ENCODE results near the gene SLC35G3.
"Not testable (repeated sequence)": the region's sequence is repeated elsewhere in the genome, so short reads cannot be mapped to it uniquely, and the experiment has no call there.

SLC35G3 gene

DNA sequence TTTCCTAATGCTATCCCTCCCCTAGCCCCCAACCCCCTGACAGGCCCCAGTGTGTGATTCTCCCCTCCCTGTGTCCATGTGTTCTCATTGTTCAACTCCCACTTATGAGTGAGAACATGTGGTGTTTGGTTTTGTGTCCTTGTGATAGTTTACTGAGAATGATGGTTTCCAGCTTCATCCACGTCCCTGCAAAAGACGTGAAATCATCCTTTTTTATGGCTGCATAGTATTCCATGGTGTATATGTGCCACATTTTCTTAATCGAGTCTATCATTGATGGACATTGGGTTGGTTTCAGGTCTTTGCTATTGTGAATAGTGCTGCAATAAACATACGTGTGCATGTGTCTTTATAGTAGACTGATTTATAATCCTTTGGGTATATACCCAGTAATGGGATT, 40.1 kb upstream of the SLC35G3 start:
- not testable (repeated sequence) for H3K4me3 ChIP-seq (ENCODE audit: low read length); H3K4me1 ChIP-seq (ENCODE audit: control insufficient read depth, insufficient read depth, low read length); H3K4me2 ChIP-seq (ENCODE audit: low read length)

GRCh38 chr17:35229638-35230037, 35.4 kb upstream of the SLC35G3 start:
- Histone ChIP-seq H3K36me3 (ENCODE audit: insufficient read depth, low read length) (no peaks in the 10 kb centered on the region), H3K9me3 (replicated peaks; ENCODE audit: low read length) (no peaks in the 10 kb centered on the region), H3K4me3 (ENCODE audit: low read length) (no peak overlapping the region), H3K9ac (ENCODE audit: low read depth, low read length) (no peak overlapping the region), H3K27me3 (ENCODE audit: control insufficient read depth, insufficient read depth, low read length) (peaks cover 29% of the 10 kb centered on the region), H3K4me1 (ENCODE audit: control insufficient read depth, insufficient read depth, low read length) (no peaks in the 10 kb centered on the region), H3K4me2 (ENCODE audit: low read length) (no peak overlapping the region)

More for the DNA sequence above, 40.1 kb upstream of the SLC35G3 start:
- not testable (repeated sequence) for H3K9me3 ChIP-seq (replicated peaks; ENCODE audit: low read length); H3K9ac ChIP-seq (ENCODE audit: low read depth, low read length); H3K36me3 ChIP-seq (ENCODE audit: insufficient read depth, low read length)
- H3K27me3 ChIP-seq (ENCODE audit: control insufficient read depth, insufficient read depth, low read length) = peaks cover 25% of the 10 kb centered on the region

DNA sequence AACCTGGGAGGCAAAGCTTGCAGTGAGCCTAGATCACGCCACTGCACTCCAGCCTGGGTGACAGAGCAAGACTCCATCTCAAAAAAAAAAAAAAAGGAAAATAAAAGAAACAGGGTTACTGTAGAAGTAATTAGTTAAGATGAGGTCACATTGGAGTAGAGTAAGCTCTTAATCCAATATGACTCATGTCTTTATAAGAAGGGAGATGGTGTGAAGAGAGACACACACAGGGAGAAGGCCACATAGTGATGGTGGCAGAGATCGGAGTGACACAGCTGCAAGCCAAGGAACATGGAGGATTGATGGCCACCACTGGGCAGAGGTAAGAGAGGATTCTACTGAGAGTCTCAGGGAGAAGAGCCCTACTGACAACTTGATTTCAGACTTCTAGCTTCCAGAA, 33.4 kb upstream of the SLC35G3 start:
- H3K4me3 ChIP-seq (ENCODE audit: low read length) = no peak overlapping the region
- no peaks in the 10 kb centered on the region for H3K4me1 ChIP-seq (ENCODE audit: control insufficient read depth, insufficient read depth, low read length)
- peaks cover 21% of the 10 kb centered on the region for H3K27me3 ChIP-seq (ENCODE audit: control insufficient read depth, insufficient read depth, low read length)
- H3K9ac ChIP-seq (ENCODE audit: low read depth, low read length) = no peak overlapping the region
- no peaks in the 10 kb centered on the region for H3K36me3 ChIP-seq (ENCODE audit: insufficient read depth, low read length)
- H3K9me3 ChIP-seq (replicated peaks; ENCODE audit: low read length) = no peaks in the 10 kb centered on the region
- H3K4me2 ChIP-seq (ENCODE audit: low read length) = no peak overlapping the region

DNA sequence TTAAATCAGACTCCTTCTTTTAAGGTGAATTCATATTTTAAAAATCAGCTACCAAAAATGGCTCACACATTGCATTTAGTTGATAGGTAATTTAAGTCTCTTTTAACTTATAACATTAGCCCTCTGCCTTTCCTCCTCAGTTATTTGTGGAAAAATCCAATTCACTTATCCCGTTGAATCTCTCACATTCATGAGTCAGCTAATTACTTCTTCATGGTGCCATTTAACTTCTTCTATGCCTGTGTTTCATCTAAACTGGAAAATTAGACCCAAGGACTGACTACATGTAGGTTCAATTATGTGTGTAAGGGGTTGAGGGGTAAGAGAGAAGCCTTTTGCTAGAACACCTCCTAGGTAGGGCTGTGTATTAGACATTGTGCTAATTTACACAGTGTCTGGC, 30.2 kb upstream of the SLC35G3 start:
- H3K4me3 ChIP-seq (ENCODE audit: low read length) = no peak overlapping the region
- H3K27me3 ChIP-seq (ENCODE audit: control insufficient read depth, insufficient read depth, low read length) = peaks cover 13% of the 10 kb centered on the region
- H3K4me1 ChIP-seq (ENCODE audit: control insufficient read depth, insufficient read depth, low read length) = no peaks in the 10 kb centered on the region
- H3K4me2 ChIP-seq (ENCODE audit: low read length) = no peak overlapping the region
- H3K36me3 ChIP-seq (ENCODE audit: insufficient read depth, low read length) = no peaks in the 10 kb centered on the region
- no peaks in the 10 kb centered on the region for H3K9me3 ChIP-seq (replicated peaks; ENCODE audit: low read length)
- H3K9ac ChIP-seq (ENCODE audit: low read depth, low read length) = no peak overlapping the region

DNA sequence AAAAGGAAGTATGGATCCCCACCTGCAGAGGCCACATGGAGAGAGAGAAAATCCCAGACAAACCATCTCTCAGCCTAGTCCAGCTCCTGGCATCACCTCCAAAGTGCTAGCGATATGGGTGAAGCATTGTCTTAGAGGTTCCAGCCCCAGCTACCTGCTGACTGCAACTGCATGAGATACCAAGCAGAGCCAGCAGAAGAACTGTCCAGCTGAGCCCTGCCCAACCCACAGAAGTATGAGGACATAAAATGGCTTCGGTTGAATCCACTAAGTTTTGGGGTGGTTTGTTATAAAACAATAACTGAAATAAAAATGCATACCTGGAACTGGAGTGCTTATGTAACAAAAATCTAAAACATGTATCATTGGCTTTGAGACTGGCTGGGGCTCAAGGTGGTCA, 28.3 kb upstream of the SLC35G3 start:
- no peak overlapping the region for H3K4me3 ChIP-seq (ENCODE audit: low read length)
- no peaks in the 10 kb centered on the region for H3K9me3 ChIP-seq (replicated peaks; ENCODE audit: low read length)
- H3K27me3 ChIP-seq (ENCODE audit: control insufficient read depth, insufficient read depth, low read length) = peaks cover 12% of the 10 kb centered on the region
- H3K4me2 ChIP-seq (ENCODE audit: low read length) = no peak overlapping the region
- no peaks in the 10 kb centered on the region for H3K36me3 ChIP-seq (ENCODE audit: insufficient read depth, low read length)
- H3K9ac ChIP-seq (ENCODE audit: low read depth, low read length) = no peak overlapping the region
- H3K4me1 ChIP-seq (ENCODE audit: control insufficient read depth, insufficient read depth, low read length) = no peaks in the 10 kb centered on the region

GRCh38 chr17:35218915-35219314, 24.7 kb upstream of the SLC35G3 start:
- Histone ChIP-seq H3K4me2 (ENCODE audit: low read length) (no peak overlapping the region), H3K4me3 (ENCODE audit: low read length) (no peak overlapping the region), H3K4me1 (ENCODE audit: control insufficient read depth, insufficient read depth, low read length) (no peaks in the 10 kb centered on the region), H3K9ac (ENCODE audit: low read depth, low read length) (no peak overlapping the region), H3K27me3 (ENCODE audit: control insufficient read depth, insufficient read depth, low read length) (peaks cover 28% of the 10 kb centered on the region), H3K36me3 (ENCODE audit: insufficient read depth, low read length) (no peaks in the 10 kb centered on the region), H3K9me3 (replicated peaks; ENCODE audit: low read length) (no peaks in the 10 kb centered on the region)

DNA sequence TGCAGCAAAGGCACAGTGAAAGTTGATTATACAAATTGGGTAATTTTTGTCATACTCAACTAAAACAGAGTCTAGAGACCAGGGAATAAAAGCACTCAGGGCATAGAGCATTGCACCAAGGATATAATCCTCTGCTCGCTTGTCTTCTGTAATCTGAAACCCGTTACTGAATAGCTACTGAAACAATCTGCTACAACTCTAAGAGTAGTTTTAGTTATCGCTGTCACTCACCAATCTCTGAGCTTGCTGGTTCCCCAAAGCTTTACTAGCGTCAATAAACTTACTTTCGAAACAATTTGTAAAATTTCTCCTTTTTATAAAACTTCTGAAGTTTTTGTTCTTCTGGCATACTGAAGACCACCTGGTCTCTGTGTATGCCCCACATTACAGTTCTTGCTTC, 22.9 kb upstream of the SLC35G3 start:
- Histone ChIP-seq H3K9me3 (replicated peaks; ENCODE audit: low read length) (no peaks in the 10 kb centered on the region), H3K36me3 (ENCODE audit: insufficient read depth, low read length) (no peaks in the 10 kb centered on the region), H3K4me3 (ENCODE audit: low read length) (no peak overlapping the region), H3K9ac (ENCODE audit: low read depth, low read length) (no peak overlapping the region), H3K4me1 (ENCODE audit: control insufficient read depth, insufficient read depth, low read length) (no peaks in the 10 kb centered on the region), H3K4me2 (ENCODE audit: low read length) (no peak overlapping the region), H3K27me3 (ENCODE audit: control insufficient read depth, insufficient read depth, low read length) (peaks cover 28% of the 10 kb centered on the region)

GRCh38 chr17:35214631-35215273, 20.6 kb upstream of the SLC35G3 start:
- no peak overlapping the region for H3K4me2 ChIP-seq (ENCODE audit: low read length)
- no peaks in the 10 kb centered on the region for H3K9me3 ChIP-seq (replicated peaks; ENCODE audit: low read length)
- H3K27me3 ChIP-seq (ENCODE audit: control insufficient read depth, insufficient read depth, low read length) = peaks cover 25% of the 10 kb centered on the region
- H3K36me3 ChIP-seq (ENCODE audit: insufficient read depth, low read length) = no peaks in the 10 kb centered on the region
- no peak overlapping the region for H3K9ac ChIP-seq (ENCODE audit: low read depth, low read length)
- no peaks in the 10 kb centered on the region for H3K4me1 ChIP-seq (ENCODE audit: control insufficient read depth, insufficient read depth, low read length)
- H3K4me3 ChIP-seq (ENCODE audit: low read length) = no peak overlapping the region

GRCh38 chr17:35214192-35214591, 20.0 kb upstream of the SLC35G3 start:
- Histone ChIP-seq H3K4me3 (ENCODE audit: low read length) (no peak overlapping the region), H3K9me3 (replicated peaks; ENCODE audit: low read length) (no peaks in the 10 kb centered on the region), H3K27me3 (ENCODE audit: control insufficient read depth, insufficient read depth, low read length) (peaks cover 25% of the 10 kb centered on the region), H3K4me2 (ENCODE audit: low read length) (no peak overlapping the region), H3K36me3 (ENCODE audit: insufficient read depth, low read length) (no peaks in the 10 kb centered on the region), H3K4me1 (ENCODE audit: control insufficient read depth, insufficient read depth, low read length) (no peaks in the 10 kb centered on the region), H3K9ac (ENCODE audit: low read depth, low read length) (no peak overlapping the region)

DNA sequence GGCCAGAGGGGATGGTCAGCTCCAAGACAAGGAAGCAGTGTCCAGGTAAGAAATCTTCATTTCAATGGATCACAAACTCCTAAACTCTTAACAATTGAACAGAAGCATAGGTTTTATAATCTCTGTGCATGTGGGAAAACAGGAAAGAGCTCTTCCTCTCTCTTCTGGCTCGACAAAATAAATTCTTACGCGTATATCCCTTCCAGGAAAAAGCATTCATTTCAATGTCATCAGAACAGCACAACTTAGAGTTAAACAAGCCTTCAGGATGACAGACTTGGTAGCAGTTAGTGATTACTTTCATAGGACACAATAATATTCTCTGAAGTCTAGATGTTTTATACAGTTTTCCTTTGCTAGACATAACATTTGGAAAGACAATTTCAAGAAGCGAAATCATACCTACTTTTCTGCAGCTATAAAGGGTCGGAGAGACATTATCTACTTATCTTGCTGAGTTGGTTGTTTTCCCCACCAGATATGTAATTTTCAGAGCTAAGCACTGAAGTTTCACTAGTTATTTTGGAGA, 19.3 kb upstream of the SLC35G3 start:
- Histone ChIP-seq H3K9me3 (replicated peaks; ENCODE audit: low read length) (no peaks in the 10 kb centered on the region), H3K4me1 (ENCODE audit: control insufficient read depth, insufficient read depth, low read length) (no peaks in the 10 kb centered on the region), H3K4me2 (ENCODE audit: low read length) (no peak overlapping the region), H3K9ac (ENCODE audit: low read depth, low read length) (no peak overlapping the region), H3K36me3 (ENCODE audit: insufficient read depth, low read length) (no peaks in the 10 kb centered on the region), H3K4me3 (ENCODE audit: low read length) (no peak overlapping the region), H3K27me3 (ENCODE audit: control insufficient read depth, insufficient read depth, low read length) (peaks cover 28% of the 10 kb centered on the region)

- H3K4me1 ChIP-seq (ENCODE audit: control insufficient read depth, insufficient read depth, low read length) = no peaks in the 10 kb centered on the region
- H3K9me3 ChIP-seq (replicated peaks; ENCODE audit: low read length) = no peaks in the 10 kb centered on the region
Observed at GRCh38 chr17:35212668-35213067, 18.5 kb upstream of the SLC35G3 start.

GRCh38 chr17:35210741-35211140, 16.5 kb upstream of the SLC35G3 start:
- H3K4me2 ChIP-seq (ENCODE audit: low read length) = no peak overlapping the region
- H3K4me1 ChIP-seq (ENCODE audit: control insufficient read depth, insufficient read depth, low read length) = no peaks in the 10 kb centered on the region
- H3K4me3 ChIP-seq (ENCODE audit: low read length) = no peak overlapping the region
- no peaks in the 10 kb centered on the region for H3K9me3 ChIP-seq (replicated peaks; ENCODE audit: low read length)
- H3K27me3 ChIP-seq (ENCODE audit: control insufficient read depth, insufficient read depth, low read length) = peaks cover 21% of the 10 kb centered on the region
- H3K36me3 ChIP-seq (ENCODE audit: insufficient read depth, low read length) = no peaks in the 10 kb centered on the region
- H3K9ac ChIP-seq (ENCODE audit: low read depth, low read length) = no peak overlapping the region

More at GRCh38 chr17:35212668-35213067, 18.5 kb upstream of the SLC35G3 start:
- peaks cover 28% of the 10 kb centered on the region for H3K27me3 ChIP-seq (ENCODE audit: control insufficient read depth, insufficient read depth, low read length)
- H3K4me3 ChIP-seq (ENCODE audit: low read length) = no peak overlapping the region
- H3K9ac ChIP-seq (ENCODE audit: low read depth, low read length) = no peak overlapping the region
- no peak overlapping the region for H3K4me2 ChIP-seq (ENCODE audit: low read length)
- no peaks in the 10 kb centered on the region for H3K36me3 ChIP-seq (ENCODE audit: insufficient read depth, low read length)
